ENCODE data around the gene LPCAT1. TPM values are rescaled to one million over a fixed set of nuclear protein-coding genes. Genes with fewer than 3 reads are reported as not detected.
A peak's percentile ranks its signal among the peaks of the same experiment; 100 is the strongest.
"Not testable (repeated sequence)": the region's sequence is repeated elsewhere in the genome, so short reads cannot be mapped to it uniquely, and the experiment has no call there.

Gene LPCAT1
- total RNA-seq, 1 experiment from 2014 or later: 71.5 TPM

DNA sequence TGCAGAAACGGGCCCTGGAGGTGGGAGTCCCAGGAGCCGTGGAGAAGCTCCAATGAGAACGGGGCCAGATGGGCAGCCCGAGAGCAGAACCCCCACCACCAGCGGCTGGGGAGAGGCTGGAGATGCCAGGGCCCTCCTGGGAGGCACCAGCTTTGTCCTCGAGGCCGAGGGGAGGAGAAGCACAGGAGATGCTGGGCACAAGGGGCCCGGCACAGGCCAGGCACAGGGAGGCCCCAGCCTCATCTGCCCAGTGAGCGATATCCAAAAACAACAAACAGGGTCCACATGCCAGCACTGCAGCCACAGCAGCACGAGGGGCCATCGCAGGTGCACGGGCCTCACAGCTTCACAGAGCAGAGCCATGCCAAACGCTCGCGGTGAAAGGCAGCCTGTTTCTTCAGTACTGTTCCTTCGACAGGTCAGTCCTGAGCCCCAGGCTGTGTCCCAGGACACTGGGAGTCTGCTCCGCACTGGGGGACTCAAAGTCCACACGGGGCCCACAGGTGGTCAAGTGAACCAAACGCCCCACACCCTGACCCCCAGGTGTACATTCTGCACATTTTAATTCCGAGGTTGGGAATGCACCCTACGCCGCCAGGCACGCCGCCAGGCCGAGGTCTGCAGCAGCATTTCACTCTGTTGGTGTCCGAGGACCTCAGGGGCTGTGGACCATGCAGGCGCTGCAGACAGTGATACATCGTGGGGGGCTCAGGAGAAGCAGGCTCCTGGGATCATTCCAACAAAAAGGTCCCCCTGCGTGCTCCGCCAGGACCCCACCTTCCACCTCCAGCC lies 9.5 kb downstream of the LPCAT1 start:
- in situ Hi-C loops (cut with HindIII; ENCODE audit: low sequenced_read_pairs): no loop called here
- DNase-seq (ENCODE audit: low spot score): no peak

- DNase-seq (ENCODE audit: low spot score): no peak
These were observed 10.3 kb downstream of the LPCAT1 start for GRCh38 chr5:1513326-1514026.

DNA sequence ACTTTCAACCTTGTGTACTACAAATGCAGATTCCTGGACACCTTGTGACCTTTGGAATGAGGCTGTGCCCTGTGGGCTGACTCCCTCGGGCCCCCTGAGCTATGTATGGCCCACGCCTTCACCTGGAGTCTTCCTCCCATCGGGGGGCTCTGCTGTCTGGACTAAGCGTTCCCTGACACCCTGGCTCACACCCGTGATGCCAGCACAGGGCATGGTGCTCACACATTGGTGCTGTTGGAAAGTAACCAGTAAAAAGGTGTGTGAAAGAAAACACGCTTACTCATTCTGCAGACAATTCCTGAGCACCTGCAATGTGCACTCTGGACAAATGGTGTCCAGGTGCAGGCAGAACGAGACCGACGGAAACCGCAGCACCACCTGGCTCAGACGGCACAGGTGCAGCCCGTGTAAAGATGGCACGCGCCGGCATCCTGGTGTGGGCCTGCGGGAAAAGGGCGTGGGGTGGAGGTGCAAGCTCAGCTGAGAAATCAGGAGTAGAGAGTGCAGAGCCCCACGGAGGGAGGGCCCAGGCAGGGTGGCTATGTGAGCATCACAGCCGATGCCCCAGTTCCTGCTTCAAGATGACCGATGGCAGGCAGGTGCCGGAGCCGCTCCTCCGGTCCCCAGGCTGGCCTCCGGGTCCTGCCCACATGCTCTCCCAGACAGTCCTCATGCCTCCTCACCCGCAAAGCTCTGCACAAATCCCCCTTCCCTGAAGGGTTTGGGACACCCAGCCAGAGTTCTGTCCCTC lies 11.0 kb downstream of the LPCAT1 start:
- no peak for DNase-seq (ENCODE audit: low spot score)
- in situ Hi-C loops (cut with HindIII; ENCODE audit: low sequenced_read_pairs): no loop called here

More at GRCh38 chr5:1513326-1514026, 10.3 kb downstream of the LPCAT1 start:
- in situ Hi-C loops (cut with HindIII; ENCODE audit: low sequenced_read_pairs): no loop called here

DNA sequence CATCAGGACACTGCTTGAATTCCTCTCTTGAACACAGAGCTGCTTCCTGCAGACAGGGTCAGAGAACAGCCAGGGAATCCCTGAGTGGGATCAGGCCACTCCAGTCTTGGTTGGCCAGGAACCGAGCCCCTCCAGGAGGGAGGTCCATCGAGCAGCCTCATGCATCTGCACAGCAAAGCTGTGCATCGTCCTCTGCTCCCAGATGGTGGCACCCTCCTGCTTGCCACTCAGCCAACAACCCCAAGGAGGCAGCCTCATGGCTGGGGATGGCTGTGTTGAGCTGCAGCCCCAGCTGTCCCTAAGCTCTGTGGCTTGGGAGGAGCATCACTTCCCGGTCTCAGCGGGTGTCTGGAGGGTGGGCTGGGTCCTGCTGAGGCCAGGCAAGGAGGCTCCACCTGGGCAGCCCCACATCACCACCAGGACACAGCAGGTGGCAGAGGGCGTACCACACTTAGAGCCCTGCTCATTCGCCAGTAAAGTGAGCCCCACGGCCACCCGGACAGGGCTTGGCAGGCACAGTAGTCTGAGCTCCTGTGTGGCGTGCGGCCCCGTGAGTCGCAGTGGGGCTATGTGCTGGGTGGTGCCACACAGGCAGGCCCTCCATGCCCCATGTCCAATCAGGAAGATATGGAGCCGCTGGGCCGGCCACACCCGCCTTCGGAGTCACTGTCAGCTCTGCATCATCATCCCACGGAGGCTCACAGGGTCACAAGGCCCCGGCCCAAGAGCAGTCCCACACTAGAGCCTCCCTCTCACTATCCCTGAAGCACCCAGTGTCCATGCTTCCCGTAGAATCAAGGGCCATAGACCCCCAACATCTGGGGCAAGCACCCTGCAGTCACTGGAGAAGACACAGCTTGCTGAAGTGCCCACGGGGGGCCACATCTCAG lies 11.9 kb downstream of the LPCAT1 start:
- DNase-seq (ENCODE audit: low spot score): no peak
- in situ Hi-C loops (cut with HindIII; ENCODE audit: low sequenced_read_pairs): no loop called here

GRCh38 chr5:1511048-1511447 lies 12.7 kb downstream of the LPCAT1 start:
- DNase-seq (ENCODE audit: low spot score): no peak
- in situ Hi-C loops (cut with HindIII; ENCODE audit: low sequenced_read_pairs): no loop called here

- DNase-seq (ENCODE audit: low spot score): no peak
- in situ Hi-C loops (cut with HindIII; ENCODE audit: low sequenced_read_pairs): no loop called here
These were observed 13.1 kb downstream of the LPCAT1 start for GRCh38 chr5:1510631-1511030.

DNA sequence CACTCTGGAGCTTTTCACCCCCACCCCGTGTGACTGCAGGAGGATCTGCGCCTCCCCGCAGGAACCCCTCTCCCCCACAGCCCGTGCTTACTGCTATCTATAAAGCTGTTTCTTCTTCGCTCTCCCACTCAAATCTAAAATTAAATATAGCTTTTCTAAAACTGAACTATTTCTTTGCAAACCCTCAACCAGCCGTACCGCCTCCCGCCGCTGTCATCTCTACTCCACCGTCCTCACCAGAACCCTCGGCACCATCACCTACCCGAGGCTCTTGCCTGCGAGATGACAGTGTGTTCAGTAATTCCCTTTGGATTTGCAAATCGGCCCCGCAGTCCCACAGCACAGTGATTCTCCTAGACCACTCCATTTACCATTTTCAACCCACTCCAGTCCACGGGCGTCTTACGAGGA lies 13.6 kb downstream of the LPCAT1 start:
- no peak for DNase-seq (ENCODE audit: low spot score)
- in situ Hi-C loops (cut with HindIII; ENCODE audit: low sequenced_read_pairs): no loop called here

DNA sequence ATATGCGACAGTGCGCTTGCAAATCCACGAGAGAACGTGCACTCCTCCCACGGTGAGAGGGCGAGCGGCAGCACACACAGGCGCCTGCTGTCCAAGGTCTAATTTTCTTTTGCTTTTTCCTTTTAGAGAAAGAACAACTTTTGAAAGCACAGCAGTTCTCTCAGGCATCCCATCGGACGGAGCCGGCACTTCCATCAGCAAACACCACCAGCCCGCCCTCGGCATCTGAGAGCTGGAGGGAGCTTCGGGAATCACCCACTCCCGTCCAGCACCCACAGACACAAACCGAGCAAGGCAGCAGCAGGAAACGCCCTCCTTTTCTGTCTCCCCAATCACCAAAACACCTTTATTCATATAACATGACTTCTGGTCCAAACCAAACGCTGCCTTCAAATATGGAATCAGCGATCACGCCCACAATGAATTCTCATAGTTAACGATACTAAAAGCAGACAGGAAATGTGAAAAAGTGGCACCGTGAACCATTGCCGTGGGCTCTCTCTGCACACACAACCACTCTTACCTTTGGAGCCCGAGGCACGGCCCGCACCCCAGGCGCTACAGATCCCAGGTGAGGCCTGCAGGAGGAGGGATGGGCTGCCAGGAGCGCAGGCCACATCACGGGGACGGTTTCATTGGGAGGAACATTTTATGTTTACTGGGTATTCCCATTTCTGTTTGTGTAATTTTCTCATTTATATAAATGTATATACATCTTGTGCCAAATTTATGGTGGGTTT lies 14.2 kb downstream of the LPCAT1 start:
- in situ Hi-C loops (cut with HindIII; ENCODE audit: low sequenced_read_pairs): no loop called here
- DNase-seq (ENCODE audit: low spot score): no peak

DNA sequence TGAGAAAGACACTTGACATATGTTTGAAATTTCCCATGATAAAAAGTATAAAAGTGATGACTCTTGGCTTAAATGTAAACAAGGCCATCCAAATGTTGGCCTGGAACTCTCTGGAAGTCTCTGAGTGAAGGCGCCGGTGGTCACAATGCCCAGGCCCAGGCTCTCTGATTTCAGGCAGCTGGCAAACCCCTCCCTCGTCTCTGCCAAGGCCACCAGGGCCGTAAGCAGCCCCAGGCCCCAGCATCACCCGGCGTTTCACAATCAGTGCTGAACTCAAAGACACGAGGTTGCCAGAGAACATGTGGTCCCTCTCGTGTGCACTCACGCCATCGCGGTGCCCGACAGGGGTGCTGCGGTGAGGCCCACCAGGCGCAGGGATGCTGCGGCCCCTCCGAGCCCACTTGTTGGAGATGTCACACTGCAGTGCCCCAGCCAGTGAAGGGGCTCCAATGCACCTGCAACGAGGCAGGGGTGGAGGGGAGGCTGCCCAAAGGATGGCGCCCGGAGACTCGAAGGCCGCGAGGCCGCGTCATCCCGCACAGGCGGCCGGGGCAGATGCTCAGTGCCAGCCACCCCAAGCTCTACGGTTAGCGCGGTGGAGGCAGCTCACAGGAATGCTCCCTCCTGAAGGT lies 15.0 kb downstream of the LPCAT1 start:
- in situ Hi-C loops (cut with HindIII; ENCODE audit: low sequenced_read_pairs): no loop called here
- DNase-seq (ENCODE audit: low spot score): no peak

DNA sequence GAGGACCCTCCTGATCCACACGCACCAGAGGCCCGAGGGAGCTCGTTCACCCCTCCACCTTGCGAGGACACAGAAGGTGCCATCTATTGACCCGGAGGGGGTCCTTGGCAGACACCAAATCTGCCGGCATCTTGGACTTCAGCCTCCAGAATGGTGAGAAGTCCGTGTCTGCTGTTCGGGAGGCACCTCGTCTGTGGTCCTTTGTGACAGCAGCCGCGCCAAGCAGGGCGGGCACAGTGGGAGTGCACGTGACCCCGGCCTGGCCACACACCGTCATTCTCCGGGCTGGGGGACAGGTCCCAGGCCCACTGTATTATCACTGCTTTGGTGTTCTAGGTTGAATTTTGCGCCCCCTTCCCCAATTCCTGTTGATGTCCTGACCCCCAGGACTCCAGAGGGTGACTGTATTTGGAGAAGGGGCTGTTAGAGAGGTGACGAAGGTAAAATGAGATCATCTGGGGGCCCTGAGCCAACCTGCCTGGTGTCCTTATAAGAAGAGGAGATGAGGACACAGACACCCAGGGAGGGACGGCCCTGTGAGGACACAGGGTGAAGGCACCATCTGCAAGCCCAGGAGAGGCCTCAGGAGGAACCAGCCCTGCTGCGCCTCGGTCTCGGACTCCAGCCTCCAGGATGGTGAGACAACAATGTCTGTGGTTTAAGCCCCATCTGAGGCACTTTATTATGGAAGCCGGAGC lies 15.7 kb downstream of the LPCAT1 start:
- in situ Hi-C loops (cut with HindIII; ENCODE audit: low sequenced_read_pairs): no loop called here
- peak; percentile 59 for DNase-seq (ENCODE audit: low spot score)

DNA sequence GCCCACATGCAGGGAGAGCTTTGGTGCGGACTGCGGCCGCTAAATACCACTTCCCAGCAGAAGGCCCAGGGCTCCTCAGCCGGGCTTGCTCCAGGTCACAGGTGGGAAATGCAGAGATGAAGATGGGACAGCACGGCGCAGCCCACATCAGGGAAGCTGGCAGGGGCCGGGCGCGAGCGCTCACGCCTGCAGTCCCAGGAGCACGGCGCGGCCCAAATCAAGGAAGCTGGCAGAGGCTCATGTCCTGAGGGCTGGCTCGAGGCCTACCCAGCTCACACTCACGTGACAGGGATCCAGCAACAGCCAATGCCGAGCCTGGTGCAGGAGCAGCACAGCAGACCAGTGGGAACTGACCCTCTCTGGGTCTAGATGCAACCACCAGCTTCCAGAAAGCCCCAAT lies 16.3 kb downstream of the LPCAT1 start:
- in situ Hi-C loops (cut with HindIII; ENCODE audit: low sequenced_read_pairs): no loop called here
- peak; percentile 87 for DNase-seq (ENCODE audit: low spot score)

GRCh38 chr5:1507014-1507375 lies 16.8 kb downstream of the LPCAT1 start:
- in situ Hi-C loops (cut with HindIII; ENCODE audit: low sequenced_read_pairs): no loop called here

DNA sequence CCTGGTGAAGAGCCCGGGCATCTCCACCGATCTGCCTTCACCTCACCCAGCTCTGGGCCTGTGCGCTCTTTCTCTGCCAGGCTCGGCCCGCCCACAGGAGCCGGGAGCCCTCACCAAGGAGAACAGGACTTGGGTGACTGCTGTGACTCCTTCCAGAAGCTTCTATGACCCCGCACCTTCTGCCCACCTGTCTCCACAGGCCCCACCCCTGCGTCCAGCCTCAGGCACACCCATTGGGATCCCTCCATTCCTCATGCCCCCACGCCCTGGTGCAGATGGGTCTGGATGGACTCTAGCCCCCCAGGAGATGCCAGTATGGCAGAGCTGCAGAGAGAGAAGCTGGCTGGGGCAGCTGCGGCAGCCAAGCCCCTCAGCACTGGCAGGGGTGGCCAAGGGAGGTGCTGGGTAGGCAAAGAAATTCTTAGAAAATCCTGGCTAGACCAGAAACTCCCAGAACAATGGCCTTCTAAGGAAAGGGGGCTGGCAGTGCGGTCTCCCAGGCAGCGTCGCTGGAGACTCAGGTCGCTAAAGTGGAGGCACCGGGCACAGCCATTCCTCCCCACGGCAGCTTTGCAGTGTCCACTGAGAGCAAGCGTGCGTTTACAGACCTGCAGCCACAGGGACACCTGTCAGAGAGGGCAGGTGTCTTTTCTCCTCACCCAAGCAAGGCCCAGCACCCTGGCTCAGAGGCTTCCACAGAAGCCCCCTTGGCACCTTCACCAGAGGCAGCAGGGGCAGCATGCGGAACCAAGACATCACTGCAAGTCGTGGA lies 17.3 kb downstream of the LPCAT1 start:
- no peak for DNase-seq (ENCODE audit: low spot score)
- in situ Hi-C loops (cut with HindIII; ENCODE audit: low sequenced_read_pairs): no loop called here

More at GRCh38 chr5:1507014-1507375, 16.8 kb downstream of the LPCAT1 start:
- peak; percentile 39 for DNase-seq (ENCODE audit: low spot score)

DNA sequence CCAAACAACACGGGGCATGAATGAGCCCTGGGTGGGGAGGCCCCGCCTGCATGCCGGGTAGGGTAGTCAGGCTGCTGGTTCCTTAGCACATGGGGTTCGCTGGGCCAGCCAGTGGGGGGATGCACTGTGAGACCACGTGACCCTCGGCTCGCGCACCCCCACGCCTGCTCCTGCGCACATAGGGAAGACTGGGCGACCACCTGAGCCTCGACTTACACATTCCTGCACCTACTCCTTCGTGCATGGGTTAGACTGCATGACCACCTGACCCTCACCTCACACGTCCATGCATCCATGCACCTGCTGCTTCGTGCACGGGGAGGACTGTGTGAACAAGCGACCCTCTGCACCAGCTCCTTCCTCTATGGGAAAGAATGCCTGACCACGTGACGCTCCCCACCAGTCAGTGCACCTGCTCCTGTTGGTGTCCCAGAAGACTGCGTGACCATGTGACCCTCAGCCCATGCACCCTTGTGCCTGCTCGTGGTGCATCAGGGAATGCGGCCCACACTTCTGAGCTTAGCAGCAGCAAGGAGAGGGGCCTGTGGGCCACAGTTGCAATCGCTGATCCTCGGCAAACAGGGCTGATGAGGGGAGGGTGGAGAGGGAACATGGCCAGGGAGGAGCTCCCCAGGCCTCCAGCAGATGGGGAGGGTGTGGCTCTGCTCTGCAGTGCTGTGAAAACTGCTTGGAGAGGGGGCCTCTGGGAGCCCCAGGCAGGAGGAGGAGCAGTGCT lies 18.1 kb downstream of the LPCAT1 start:
- DNase-seq (ENCODE audit: low spot score): no peak
- in situ Hi-C loops (cut with HindIII; ENCODE audit: low sequenced_read_pairs): no loop called here

DNA sequence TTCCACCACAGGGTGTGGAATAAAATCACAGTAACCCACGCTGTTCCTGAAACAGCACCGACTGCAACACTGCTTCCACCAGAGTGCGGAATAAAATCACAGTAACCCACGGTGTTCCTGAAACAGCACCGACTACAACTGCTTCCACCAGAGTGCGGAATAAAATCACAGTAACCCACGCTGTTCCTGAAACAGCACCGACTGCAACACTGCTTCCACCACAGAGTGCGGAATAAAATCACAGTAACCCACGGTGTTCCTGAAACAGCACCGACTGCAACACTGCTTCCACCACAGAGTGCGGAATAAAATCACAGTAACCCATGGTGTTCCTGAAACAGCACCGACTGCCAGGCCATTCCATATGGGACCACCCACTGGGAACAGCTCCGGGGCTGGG lies 18.7 kb downstream of the LPCAT1 start:
- DNase-seq (ENCODE audit: low spot score); in situ Hi-C loops (cut with HindIII; ENCODE audit: low sequenced_read_pairs): not testable (repeated sequence)

- in situ Hi-C loops (cut with HindIII; ENCODE audit: low sequenced_read_pairs): no loop called here
- no peak for DNase-seq (ENCODE audit: low spot score)
These were observed 19.1 kb downstream of the LPCAT1 start for GRCh38 chr5:1504617-1505016.
